T-helper 17 cell (primary cell): ENCODE measurements around the gene HCFC1. TPM values are rescaled to one million over a fixed set of nuclear protein-coding genes. Genes with fewer than 3 reads are reported as not detected.

Experiments used
- ATAC-seq: fragments of 150-1000 bp; cut with Tn5 transposase; 2 replicates; pipeline ENCODE4 v1.10.0; 2021; ENCODE audit warnings: mild to moderate bottlenecking, moderate library complexity
- DNase-seq, 3 donors: peaks; one replicate each; pipeline versions ENCODE4 v3.0.0 to v3.0.0-alpha.2; 2020 to 2021
- H3K9me3 ChIP-seq: one replicate; pipeline ENCODE4 v1.7.0; 2013; ENCODE audit warnings: low read length, mild to moderate bottlenecking; ENCODE audit not compliant: control insufficient read depth, poor library complexity, severe bottlenecking
- H3K27ac Mint-ChIP-seq: one replicate; pipeline ENCODE4 v1.8.0; 2022; ENCODE audit warnings: mild to moderate bottlenecking, moderate library complexity, mixed read lengths
- H3K27me3 Mint-ChIP-seq: one replicate; pipeline ENCODE4 v1.8.0; 2022; ENCODE audit warnings: mixed read lengths
- H3K36me3 Mint-ChIP-seq: one replicate; pipeline ENCODE4 v1.8.0; 2022; ENCODE audit warnings: low read depth, mixed read lengths
- H3K4me1 Mint-ChIP-seq: one replicate; pipeline ENCODE4 v1.8.0; 2022; ENCODE audit warnings: mild to moderate bottlenecking, mixed read lengths
- H3K4me3 Mint-ChIP-seq: one replicate; pipeline ENCODE4 v1.8.0; 2022; ENCODE audit warnings: mild to moderate bottlenecking, moderate library complexity, mixed read lengths
- total RNA-seq, 4 donors: library from RNA in 2 of 4; stranded (reverse) in 2 of 4; gene quantifications; one replicate each; pipeline ENCODE4 v1.2.3 and lab custom pipeline; 2022 to 2026

The HCFC1 gene
- total RNA-seq, 2 donors from 2014 or later: 65.7 to 65.8 TPM

GRCh38 chrX:153954558-153955227 is 16.9 kb downstream of the HCFC1 start:
- Mint-ChIP-seq H3K4me1 (peaks cover 4% of the 10 kb centered on the region), H3K27me3 (no peaks in the 10 kb centered on the region), H3K27ac (no peak overlapping the region), H3K4me3 (no peak overlapping the region), H3K36me3 (no peaks in the 10 kb centered on the region)
- DNase-seq (no peak), ATAC-seq (no peak)
- H3K9me3 ChIP-seq: no peaks in the 10 kb centered on the region

- H3K27me3 Mint-ChIP-seq: no peaks in the 10 kb centered on the region
- ATAC-seq (no peak), DNase-seq (no peak)
- H3K36me3 Mint-ChIP-seq: no peaks in the 10 kb centered on the region
- H3K4me3 Mint-ChIP-seq: no peak overlapping the region
- no peaks in the 10 kb centered on the region for H3K9me3 ChIP-seq
- no peak overlapping the region for H3K27ac Mint-ChIP-seq
- H3K4me1 Mint-ChIP-seq: peaks cover 4% of the 10 kb centered on the region
Measured at GRCh38 chrX:153953892-153954557, 17.6 kb downstream of the HCFC1 start.

- peaks cover 4% of the 10 kb centered on the region for H3K4me1 Mint-ChIP-seq
- H3K4me3 Mint-ChIP-seq: no peak overlapping the region
- no peaks in the 10 kb centered on the region for H3K36me3 Mint-ChIP-seq
- peak; percentile 53 to 74 (median 60) for DNase-seq
- H3K27ac Mint-ChIP-seq: peak overlapping the region; percentile 37
- no peaks in the 10 kb centered on the region for H3K27me3 Mint-ChIP-seq
- H3K9me3 ChIP-seq: no peaks in the 10 kb centered on the region
- peak; percentile 81 for ATAC-seq
Measured at GRCh38 chrX:153953342-153953830, 18.2 kb downstream of the HCFC1 start.

GRCh38 chrX:153952373-153953026 is 19.1 kb downstream of the HCFC1 start:
- no peaks in the 10 kb centered on the region for H3K9me3 ChIP-seq
- Mint-ChIP-seq H3K4me3 (no peak overlapping the region), H3K27ac (peak overlapping the region; percentile 37), H3K27me3 (no peaks in the 10 kb centered on the region), H3K4me1 (peaks cover 4% of the 10 kb centered on the region), H3K36me3 (no peaks in the 10 kb centered on the region)
- DNase-seq (no peak), ATAC-seq (no peak)

GRCh38 chrX:153951683-153952372 is 19.8 kb downstream of the HCFC1 start:
- DNase-seq: no peak
- H3K4me3 Mint-ChIP-seq: no peak overlapping the region
- no peaks in the 10 kb centered on the region for H3K36me3 Mint-ChIP-seq

GRCh38 chrX:153950127-153950526 is 21.5 kb downstream of the HCFC1 start:
- H3K27me3 Mint-ChIP-seq: no peaks in the 10 kb centered on the region
- H3K4me3 Mint-ChIP-seq: no peak overlapping the region
- H3K9me3 ChIP-seq: no peaks in the 10 kb centered on the region
- H3K4me1 Mint-ChIP-seq: peaks cover 7% of the 10 kb centered on the region
- DNase-seq (no peak), ATAC-seq (no peak)
- H3K27ac Mint-ChIP-seq: peak overlapping the region; percentile 63
- no peaks in the 10 kb centered on the region for H3K36me3 Mint-ChIP-seq

More at GRCh38 chrX:153951683-153952372, 19.8 kb downstream of the HCFC1 start:
- no peaks in the 10 kb centered on the region for H3K9me3 ChIP-seq
- no peak for ATAC-seq
- Mint-ChIP-seq H3K27ac (no peak overlapping the region), H3K4me1 (peaks cover 7% of the 10 kb centered on the region), H3K27me3 (no peaks in the 10 kb centered on the region)

- ATAC-seq: no peak
- Mint-ChIP-seq H3K4me3 (no peak overlapping the region), H3K27me3 (no peaks in the 10 kb centered on the region), H3K4me1 (peaks cover 10% of the 10 kb centered on the region), H3K27ac (no peak overlapping the region), H3K36me3 (no peaks in the 10 kb centered on the region)
- no peaks in the 10 kb centered on the region for H3K9me3 ChIP-seq
- DNase-seq: no peak
Measured at GRCh38 chrX:153948847-153949805, 22.5 kb downstream of the HCFC1 start.

- DNase-seq: no peak
- Mint-ChIP-seq H3K4me3 (no peak overlapping the region), H3K27ac (peak overlapping the region; percentile 53), H3K27me3 (no peaks in the 10 kb centered on the region), H3K4me1 (peaks cover 8% of the 10 kb centered on the region), H3K36me3 (no peaks in the 10 kb centered on the region)
- H3K9me3 ChIP-seq: no peaks in the 10 kb centered on the region
- no peak for ATAC-seq
Measured at GRCh38 chrX:153948002-153948466, 23.6 kb downstream of the HCFC1 start.

- Mint-ChIP-seq H3K4me1 (peaks cover 8% of the 10 kb centered on the region), H3K27me3 (no peaks in the 10 kb centered on the region), H3K27ac (peak overlapping the region; percentile 53), H3K36me3 (no peaks in the 10 kb centered on the region), H3K4me3 (peak overlapping the region; percentile 53)
- no peaks in the 10 kb centered on the region for H3K9me3 ChIP-seq
- DNase-seq (peak; percentile 59 to 74 (median 61)), ATAC-seq (peak; percentile 90)
Measured at GRCh38 chrX:153947009-153947769, 24.4 kb downstream of the HCFC1 start.

GRCh38 chrX:153945956-153946943 is 25.4 kb downstream of the HCFC1 start:
- H3K4me1 Mint-ChIP-seq: peaks cover 8% of the 10 kb centered on the region
- H3K27ac Mint-ChIP-seq: no peak overlapping the region
- no peaks in the 10 kb centered on the region for H3K27me3 Mint-ChIP-seq
- no peak for ATAC-seq
- H3K4me3 Mint-ChIP-seq: peak overlapping the region; percentile 52
- H3K36me3 Mint-ChIP-seq: no peaks in the 10 kb centered on the region
- no peaks in the 10 kb centered on the region for H3K9me3 ChIP-seq
- DNase-seq: no peak

- H3K36me3 Mint-ChIP-seq: no peaks in the 10 kb centered on the region
- no peaks in the 10 kb centered on the region for H3K27me3 Mint-ChIP-seq
- no peak for DNase-seq
- peak; percentile 15 for ATAC-seq
- peaks cover 8% of the 10 kb centered on the region for H3K4me1 Mint-ChIP-seq
- H3K27ac Mint-ChIP-seq: peak overlapping the region; percentile 56
- H3K9me3 ChIP-seq: no peaks in the 10 kb centered on the region
- H3K4me3 Mint-ChIP-seq: peak overlapping the region; percentile 87
Measured at GRCh38 chrX:153944800-153945150, 26.8 kb downstream of the HCFC1 start.
